ENCODE data around the gene SMPX.

DNA sequence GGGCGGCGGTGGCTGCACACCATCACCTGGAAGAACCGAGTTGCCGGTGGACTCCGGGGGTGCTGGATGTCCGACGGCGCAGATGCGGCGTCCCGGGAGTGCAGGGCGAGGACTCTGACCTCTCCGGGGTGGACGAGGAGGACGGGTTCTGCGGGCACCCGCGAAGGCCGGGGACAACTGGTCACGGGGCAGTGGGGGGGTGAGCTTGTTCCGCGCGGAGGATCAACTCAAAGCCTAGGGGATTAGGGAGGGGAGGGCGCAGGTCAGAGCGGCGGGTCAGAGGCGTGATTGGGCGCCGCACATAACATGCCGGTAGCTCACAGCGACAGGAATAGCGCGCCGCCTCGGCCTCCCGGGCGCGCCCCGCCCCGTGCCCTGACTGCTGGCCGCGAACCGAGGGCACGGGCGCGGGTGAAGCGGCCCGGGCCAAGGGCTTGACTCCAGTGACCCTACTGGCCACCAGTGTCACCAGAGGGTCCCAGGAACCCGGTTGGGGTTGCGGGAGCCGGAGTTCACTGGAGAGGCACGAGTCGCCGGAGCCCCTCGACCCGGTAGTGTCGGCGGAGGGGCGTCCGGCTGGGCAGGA is 99.7 kb downstream of the SMPX start, which contains the start of gene KLHL34:
- TF ChIP-seq CTCF (IDR thresholded peaks at IDR 0.05; ENCODE audit: insufficient read depth, low read depth, low read length) (no peak), EZH2 (IDR thresholded peaks at IDR 0.05; ENCODE audit: insufficient read depth, low read length) (no peak)
